CD8-positive, alpha-beta memory T cell (primary cell): ENCODE data around the gene CBX3. TPM values are rescaled to one million over a fixed set of nuclear protein-coding genes. Genes with fewer than 3 reads are reported as not detected.
A peak's percentile ranks its signal among the peaks of the same experiment; 100 is the strongest.

Experiments used
- CTCF ChIA-PET: fragments of 350-600 bp; sonication (Branson Sonifier 250); formaldehyde crosslinking; loops from one replicate; lab custom pipeline; 2021; ENCODE audit warnings: antibody characterized with exemption; lab: Charles Lee
- POLR2A ChIA-PET: fragments of 350-600 bp; sonication (Branson Sonifier 250); formaldehyde crosslinking; loops from one replicate; lab custom pipeline; 2021; ENCODE audit warnings: antibody characterized with exemption; lab: Charles Lee
- DNase-seq, 5 donors: peaks; one replicate each; pipeline versions ENCODE4 v3.0.0 to v3.0.0-alpha.2; 2020 to 2022; ENCODE audit warnings: mixed read lengths in 1 of 5
- H3K27ac ChIP-seq: one replicate; pipeline ENCODE4 v1.7.0; 2013; ENCODE audit warnings: low read depth, mild to moderate bottlenecking, low read length, moderate library complexity
- H3K27me3 ChIP-seq: 2 replicates; pipeline ENCODE4 v1.7.0; 2013; ENCODE audit warnings: low read length, mild to moderate bottlenecking; ENCODE audit not compliant: insufficient read depth, poor library complexity, severe bottlenecking
- H3K36me3 ChIP-seq: 2 replicates; pipeline ENCODE4 v1.7.0; 2013; ENCODE audit warnings: mild to moderate bottlenecking, low read length, moderate library complexity; ENCODE audit not compliant: insufficient read depth
- H3K4me1 ChIP-seq: 2 replicates; pipeline ENCODE4 v1.7.0; 2013; ENCODE audit warnings: mild to moderate bottlenecking, low read length, moderate library complexity; ENCODE audit not compliant: insufficient read depth
- H3K4me3 ChIP-seq: 2 replicates; pipeline ENCODE4 v1.7.0; 2013; ENCODE audit warnings: mild to moderate bottlenecking, low read length
- H3K9me3 ChIP-seq: 2 replicates; pipeline ENCODE4 v1.7.0; 2013; ENCODE audit warnings: mild to moderate bottlenecking, low read length
- H3K27ac Mint-ChIP-seq, 8 donors: one replicate each; pipeline ENCODE4 v1.8.0; 2020 to 2021; ENCODE audit warnings: mixed read lengths in 8 of 8, mild to moderate bottlenecking in 6 of 8, inconsistent platforms in 3 of 8, moderate library complexity in 3 of 8
- H3K27me3 Mint-ChIP-seq, 2 donors: one replicate each; pipeline ENCODE4 v1.8.0; 2020 to 2021; ENCODE audit warnings: mixed read lengths in 2 of 2, mild to moderate bottlenecking in 1 of 2, moderate library complexity in 1 of 2
- H3K36me3 Mint-ChIP-seq, 3 donors: one replicate each; pipeline ENCODE4 v1.8.0; 2020 to 2021; ENCODE audit warnings: mixed read lengths in 3 of 3, inconsistent platforms in 1 of 3, mild to moderate bottlenecking in 1 of 3
- H3K4me1 Mint-ChIP-seq, 3 donors: one replicate each; pipeline ENCODE4 v1.8.0; 2020 to 2021; ENCODE audit warnings: mixed read lengths in 3 of 3, inconsistent platforms in 1 of 3, mild to moderate bottlenecking in 1 of 3
- H3K4me3 Mint-ChIP-seq, 7 donors: one replicate each; pipeline ENCODE4 v1.8.0; 2020 to 2021; ENCODE audit warnings: mixed read lengths in 7 of 7, mild to moderate bottlenecking in 6 of 7, moderate library complexity in 4 of 7, inconsistent platforms in 2 of 7
- H3K9me3 Mint-ChIP-seq, 5 donors: one replicate each; pipeline ENCODE4 v1.8.0; 2020 to 2022; ENCODE audit warnings: mixed read lengths in 5 of 5, mild to moderate bottlenecking in 3 of 5, moderate library complexity in 2 of 5, inconsistent platforms in 1 of 5
- polyA plus RNA-seq: library from polyadenylated mRNA; unstranded; fragments of 300-500 nt; fragmentation: Illumina TruSeq; gene quantifications from one replicate; pipeline ENCODE4 v1.2.3, GENCODE V29; 2021
- total RNA-seq, 2 experiments: library from RNA; stranded (reverse); gene quantifications; one replicate each; pipeline ENCODE4 v1.2.3, GENCODE V29; 2021

CBX3 gene
- total and polyA plus RNA-seq, 3 experiments from 2014 or later: 107 to 296 (median 293) TPM

- H3K4me3 ChIP-seq: peak overlapping the region; percentile 3
- peaks cover 62% of the 10 kb centered on the region for H3K4me1 ChIP-seq
- no peaks in the 10 kb centered on the region for H3K9me3 Mint-ChIP-seq
- no peaks in the 10 kb centered on the region for H3K36me3 ChIP-seq
- H3K27ac Mint-ChIP-seq: peak overlapping the region; percentile 78 to 96 (median 93)
- POLR2A ChIA-PET: interaction anchor here (1.0 to 3.7 kb wide), 4 partner anchors 35 to 44 kb away, joined by 3 to 12 read pairs (median 4); partner anchors contain the start of gene HNRNPA2B1
- peak overlapping the region; percentile 68 to 99 (median 79) for H3K4me3 Mint-ChIP-seq
- no peaks in the 10 kb centered on the region for H3K9me3 ChIP-seq
- peaks cover 0 to 9% (median 0%) of the 10 kb centered on the region in 3 donors for H3K36me3 Mint-ChIP-seq
- H3K27me3 ChIP-seq: no peaks in the 10 kb centered on the region
- H3K27me3 Mint-ChIP-seq: no peaks in the 10 kb centered on the region
- CTCF ChIA-PET: interaction anchor here (0.6 to 2.4 kb wide), 6 partner anchors 11 to 263 kb away, joined by 3 to 9 read pairs (median 4); no protein-coding TSS in a partner anchor
- no peak for DNase-seq
- H3K4me1 Mint-ChIP-seq: peaks cover 64 to 88% (median 82%) of the 10 kb centered on the region in 3 donors
- peak overlapping the region; percentile 59 for H3K27ac ChIP-seq
Measured at GRCh38 chr7:26155531-26156375, 45.8 kb upstream of the CBX3 start.

- Mint-ChIP-seq H3K4me3 (peak overlapping the region; percentile 68 to 99 (median 79)), H3K36me3 (peaks cover 0 to 6% (median 2%) of the 10 kb centered on the region in 3 donors), H3K27me3 (no peaks in the 10 kb centered on the region), H3K9me3 (no peaks in the 10 kb centered on the region), H3K27ac (peak overlapping the region; percentile 78 to 96 (median 93)), H3K4me1 (peaks cover 54 to 82% (median 74%) of the 10 kb centered on the region in 3 donors)
- no peaks in the 10 kb centered on the region for H3K27me3 ChIP-seq
- peak overlapping the region; percentile 59 for H3K27ac ChIP-seq
- peak in 4 of 5 donors; percentile 52 to 66 (median 58) for DNase-seq
- ChIA-PET POLR2A (interaction anchor here (0.5 to 3.7 kb wide), 4 partner anchors 37 to 67 kb away, joined by 3 to 12 read pairs (median 4); partner anchors contain the start of gene HNRNPA2B1), CTCF (interaction anchor here (0.6 to 2.4 kb wide), 7 partner anchors 10 to 122 kb away, joined by 3 to 9 read pairs (median 5); no protein-coding TSS in a partner anchor)
- peak overlapping the region; percentile 54 for H3K4me3 ChIP-seq
- no peaks in the 10 kb centered on the region for H3K9me3 ChIP-seq
- peaks cover 53% of the 10 kb centered on the region for H3K4me1 ChIP-seq
- no peaks in the 10 kb centered on the region for H3K36me3 ChIP-seq
Measured at GRCh38 chr7:26156451-26157420, 44.8 kb upstream of the CBX3 start.

- H3K27me3 Mint-ChIP-seq: no peaks in the 10 kb centered on the region
- H3K4me1 ChIP-seq: peaks cover 52% of the 10 kb centered on the region
Measured at GRCh38 chr7:26157520-26158105, 43.9 kb upstream of the CBX3 start.

GRCh38 chr7:26159243-26159642, 42.3 kb upstream of the CBX3 start:
- Mint-ChIP-seq H3K27me3 (no peaks in the 10 kb centered on the region), H3K9me3 (no peaks in the 10 kb centered on the region), H3K27ac (peak overlapping the region; percentile 2 to 96 (median 79)), H3K4me3 (no peak overlapping the region), H3K4me1 (peaks cover 39 to 70% (median 59%) of the 10 kb centered on the region in 3 donors), H3K36me3 (peaks cover 0 to 3% (median 2%) of the 10 kb centered on the region in 3 donors)
- H3K4me1 ChIP-seq: peaks cover 38% of the 10 kb centered on the region
- H3K36me3 ChIP-seq: no peaks in the 10 kb centered on the region
- ChIA-PET POLR2A (interaction anchor here (1.2 kb wide), 1 partner anchor 39 kb away, joined by 3 read pairs; no protein-coding TSS in a partner anchor), CTCF (interaction anchor here (1.4 to 1.7 kb wide), 2 partner anchors 22 to 69 kb away, joined by 4 read pairs; no protein-coding TSS in a partner anchor)
- no peaks in the 10 kb centered on the region for H3K9me3 ChIP-seq
- no peaks in the 10 kb centered on the region for H3K27me3 ChIP-seq
- H3K27ac ChIP-seq: no peak overlapping the region
- DNase-seq: no peak
- no peak overlapping the region for H3K4me3 ChIP-seq

More at GRCh38 chr7:26157520-26158105, 43.9 kb upstream of the CBX3 start:
- Histone ChIP-seq H3K4me3 (no peak overlapping the region), H3K27me3 (no peaks in the 10 kb centered on the region), H3K36me3 (no peaks in the 10 kb centered on the region), H3K27ac (no peak overlapping the region), H3K9me3 (no peaks in the 10 kb centered on the region)
- ChIA-PET CTCF (interaction anchor here (0.8 to 2.1 kb wide), 9 partner anchors 9 to 265 kb away, joined by 3 to 9 read pairs (median 3); partner anchors contain the start of gene CBX3), POLR2A (interaction anchor here (1.2 kb wide), 1 partner anchor 35 kb away, joined by 3 read pairs; no protein-coding TSS in a partner anchor)
- H3K36me3 Mint-ChIP-seq: peaks cover 0 to 5% (median 2%) of the 10 kb centered on the region in 3 donors
- H3K4me3 Mint-ChIP-seq: peak overlapping the region in 6 of 7 donors; percentile 12 to 99 (median 32)
- DNase-seq: no peak
- peak overlapping the region in 7 of 8 donors; percentile 79 to 96 (median 93) for H3K27ac Mint-ChIP-seq
- peaks cover 52 to 84% (median 72%) of the 10 kb centered on the region in 3 donors for H3K4me1 Mint-ChIP-seq
- H3K9me3 Mint-ChIP-seq: no peaks in the 10 kb centered on the region

- POLR2A ChIA-PET: interaction anchor here (0.6 to 1.7 kb wide), 4 partner anchors 9 to 77 kb away, joined by 3 to 4 read pairs (median 4); partner anchors contain the start of gene NFE2L3
- Mint-ChIP-seq H3K36me3 (peaks cover 0 to 3% (median 2%) of the 10 kb centered on the region in 3 donors), H3K4me1 (peaks cover 28 to 60% (median 50%) of the 10 kb centered on the region in 3 donors)
Measured at GRCh38 chr7:26160896-26161295, 40.6 kb upstream of the CBX3 start.

GRCh38 chr7:26162431-26162830, 39.1 kb upstream of the CBX3 start:
- Histone ChIP-seq H3K4me3 (no peak overlapping the region), H3K9me3 (no peaks in the 10 kb centered on the region), H3K27me3 (no peaks in the 10 kb centered on the region), H3K27ac (no peak overlapping the region), H3K4me1 (peaks cover 24% of the 10 kb centered on the region), H3K36me3 (no peaks in the 10 kb centered on the region)
- POLR2A ChIA-PET: interaction anchor here (1.7 kb wide), 1 partner anchor 10 kb away, joined by 4 read pairs; the partner anchor contains the start of gene NFE2L3
- Mint-ChIP-seq H3K36me3 (peaks cover 0 to 3% (median 2%) of the 10 kb centered on the region in 3 donors), H3K27ac (peak overlapping the region in 1 of 8 donors; percentile 34), H3K9me3 (peaks cover 0 to 3% (median 0%) of the 10 kb centered on the region in 5 donors), H3K4me1 (peaks cover 29 to 60% (median 53%) of the 10 kb centered on the region in 3 donors), H3K27me3 (no peaks in the 10 kb centered on the region), H3K4me3 (no peak overlapping the region)
- DNase-seq: no peak
- CTCF ChIA-PET: interaction anchor here (0.7 to 2.1 kb wide), 2 partner anchors 11 to 33 kb away, joined by 3 to 10 read pairs; partner anchors contain the start of gene NFE2L3

More at GRCh38 chr7:26160896-26161295, 40.6 kb upstream of the CBX3 start:
- Mint-ChIP-seq H3K27ac (peak overlapping the region in 3 of 8 donors; percentile 77 to 84 (median 83)), H3K4me3 (no peak overlapping the region), H3K27me3 (no peaks in the 10 kb centered on the region), H3K9me3 (peaks cover 0 to 3% (median 0%) of the 10 kb centered on the region in 5 donors)
- Histone ChIP-seq H3K36me3 (no peaks in the 10 kb centered on the region), H3K27me3 (no peaks in the 10 kb centered on the region), H3K27ac (no peak overlapping the region), H3K4me3 (no peak overlapping the region), H3K9me3 (no peaks in the 10 kb centered on the region), H3K4me1 (peaks cover 24% of the 10 kb centered on the region)
- CTCF ChIA-PET: interaction anchor here (2.0 to 2.1 kb wide), 2 partner anchors 9 to 82 kb away, joined by 4 to 10 read pairs; partner anchors contain the start of gene NFE2L3
- no peak for DNase-seq
